ENCODE results near the gene AK4. TPM values are rescaled to one million over a fixed set of nuclear protein-coding genes. Genes with fewer than 3 reads are reported as not detected.

Gene AK4
- total and polyA plus RNA-seq, 8 donors = 1.9 to 8.7 (median 3.3) TPM

DNA sequence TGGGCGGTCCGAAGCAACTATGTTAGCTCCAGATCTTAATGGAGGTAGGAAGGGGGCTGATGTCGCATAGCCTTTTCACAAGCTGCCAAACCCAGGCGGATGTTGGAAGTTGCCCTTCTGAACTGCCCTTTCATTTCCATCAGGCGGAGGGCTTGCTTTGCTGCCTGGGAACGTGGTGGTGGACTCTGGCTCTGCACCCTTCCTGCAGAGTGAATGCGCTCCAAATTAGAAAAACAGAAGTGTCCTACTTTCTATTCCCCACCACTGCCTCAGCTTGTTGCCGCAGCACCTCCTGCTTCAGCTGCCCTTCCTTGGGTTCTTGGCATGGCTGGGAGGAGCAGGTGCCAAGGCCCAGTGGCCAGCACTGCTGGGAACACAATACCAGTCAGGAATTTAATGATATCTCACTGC lies 60.6 kb downstream of the AK4 start:
- DNase-seq = no peak

DNA sequence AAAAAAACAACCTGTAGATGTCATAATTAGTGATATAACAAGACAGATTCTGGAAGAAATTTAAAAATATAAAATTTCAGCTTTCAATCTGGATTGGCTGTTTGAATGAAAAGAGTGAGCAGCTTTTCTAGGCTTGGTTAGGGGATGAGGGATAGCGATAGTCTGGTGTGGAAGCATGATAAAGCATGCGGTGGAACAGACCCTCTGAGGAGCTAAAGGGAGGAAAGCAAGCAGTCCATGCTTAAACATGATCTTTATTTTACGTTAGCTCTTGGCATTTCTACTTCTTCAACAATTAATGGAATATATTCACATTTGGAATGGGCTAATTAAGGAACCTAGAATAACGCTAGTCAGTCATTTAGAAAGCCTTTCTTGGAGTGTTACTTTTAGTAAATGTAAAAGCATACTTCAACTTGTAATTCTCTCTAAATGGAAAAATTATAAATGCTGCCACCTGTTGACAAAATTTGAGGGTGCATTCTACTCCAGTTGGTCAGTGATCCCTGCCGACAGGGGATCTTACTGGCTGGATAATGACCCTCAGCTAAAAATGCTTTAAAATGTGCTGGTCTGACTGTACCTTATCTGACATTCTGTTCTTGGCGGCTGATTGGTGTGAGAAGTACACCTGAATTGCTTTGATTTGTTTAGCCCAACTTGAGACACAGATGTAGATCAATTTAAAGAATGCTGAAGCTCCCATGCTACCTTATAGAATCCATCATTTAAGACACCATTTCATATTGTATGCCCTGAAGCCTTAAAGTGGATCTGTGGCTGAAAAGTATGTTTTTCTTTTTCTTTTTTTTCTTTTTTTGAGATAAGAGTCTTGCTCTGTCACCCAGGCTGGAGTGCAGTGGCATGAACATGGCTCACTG lies 61.2 kb downstream of the AK4 start:
- no peak overlapping the region for H3K4me3 ChIP-seq
- ATAC-seq (peak; percentile 88), DNase-seq (peak in 2 of 4 donors; percentile 49 to 61)
- no peaks in the 10 kb centered on the region for H3K4me1 ChIP-seq
- intact Hi-C loops (cut with DNase I) = loop anchor here in 1 of 2 donors (10.0 kb wide), 1 partner anchor 154 kb away; no protein-coding TSS in a partner anchor
- TF ChIP-seq, protein P1, sequence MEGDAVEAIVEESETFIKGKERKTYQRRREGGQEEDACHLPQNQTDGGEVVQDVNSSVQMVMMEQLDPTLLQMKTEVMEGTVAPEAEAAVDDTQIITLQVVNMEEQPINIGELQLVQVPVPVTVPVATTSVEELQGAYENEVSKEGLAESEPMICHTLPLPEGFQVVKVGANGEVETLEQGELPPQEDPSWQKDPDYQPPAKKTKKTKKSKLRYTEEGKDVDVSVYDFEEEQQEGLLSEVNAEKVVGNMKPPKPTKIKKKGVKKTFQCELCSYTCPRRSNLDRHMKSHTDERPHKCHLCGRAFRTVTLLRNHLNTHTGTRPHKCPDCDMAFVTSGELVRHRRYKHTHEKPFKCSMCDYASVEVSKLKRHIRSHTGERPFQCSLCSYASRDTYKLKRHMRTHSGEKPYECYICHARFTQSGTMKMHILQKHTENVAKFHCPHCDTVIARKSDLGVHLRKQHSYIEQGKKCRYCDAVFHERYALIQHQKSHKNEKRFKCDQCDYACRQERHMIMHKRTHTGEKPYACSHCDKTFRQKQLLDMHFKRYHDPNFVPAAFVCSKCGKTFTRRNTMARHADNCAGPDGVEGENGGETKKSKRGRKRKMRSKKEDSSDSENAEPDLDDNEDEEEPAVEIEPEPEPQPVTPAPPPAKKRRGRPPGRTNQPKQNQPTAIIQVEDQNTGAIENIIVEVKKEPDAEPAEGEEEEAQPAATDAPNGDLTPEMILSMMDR (IDR thresholded peaks at IDR 0.05) = peak; percentile 70 to 71
- H3K9me3 ChIP-seq = no peaks in the 10 kb centered on the region
- no peak overlapping the region for H3K27ac ChIP-seq
- H3K27me3 ChIP-seq = no peaks in the 10 kb centered on the region
- H3K36me3 ChIP-seq = no peaks in the 10 kb centered on the region

More for the DNA sequence above, 60.6 kb downstream of the AK4 start:
- no peak overlapping the region for H3K4me3 ChIP-seq
- no peak for ATAC-seq
- no peaks in the 10 kb centered on the region for H3K27me3 ChIP-seq
- TF ChIP-seq, protein P1 (IDR thresholded peaks at IDR 0.05) = no peak
- H3K27ac ChIP-seq = no peak overlapping the region
- no peaks in the 10 kb centered on the region for H3K9me3 ChIP-seq
- no peaks in the 10 kb centered on the region for H3K36me3 ChIP-seq
- intact Hi-C loops (cut with DNase I) = loop anchor here in 1 of 2 donors (10.0 kb wide), 1 partner anchor 154 kb away; no protein-coding TSS in a partner anchor
- H3K4me1 ChIP-seq = no peaks in the 10 kb centered on the region

DNA sequence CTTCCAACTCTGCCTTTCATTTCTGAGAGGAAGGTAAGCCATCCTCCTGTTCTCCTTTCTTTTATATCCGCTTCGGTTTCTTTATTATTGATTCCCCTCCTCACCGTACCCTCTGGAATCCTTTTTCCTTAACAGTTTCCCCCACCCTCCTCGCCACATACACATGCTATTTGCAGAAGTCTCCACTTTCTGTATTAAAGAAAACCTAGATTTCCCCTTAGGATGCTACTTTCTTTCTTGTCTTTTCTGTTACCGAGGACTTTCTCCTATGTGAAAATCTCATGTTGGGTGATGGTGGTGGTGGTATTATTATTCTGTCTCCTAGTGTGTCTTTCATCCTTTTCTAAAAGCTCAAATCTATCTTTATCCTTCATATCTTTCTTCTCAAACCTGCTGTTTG lies 62.3 kb downstream of the AK4 start:
- no peaks in the 10 kb centered on the region for H3K36me3 ChIP-seq
- ATAC-seq (no peak), DNase-seq (no peak)
- intact Hi-C loops (cut with DNase I) = no loop called here
- no peaks in the 10 kb centered on the region for H3K9me3 ChIP-seq
- H3K4me1 ChIP-seq = no peaks in the 10 kb centered on the region
- no peak overlapping the region for H3K27ac ChIP-seq
- H3K4me3 ChIP-seq = no peak overlapping the region
- TF ChIP-seq, protein P1 (IDR thresholded peaks at IDR 0.05) = no peak
- no peaks in the 10 kb centered on the region for H3K27me3 ChIP-seq

GRCh38 chr1:65211331-65211730 lies 63.3 kb downstream of the AK4 start:
- TF ChIP-seq, protein P1 (IDR thresholded peaks at IDR 0.05) = no peak
- intact Hi-C loops (cut with DNase I) = no loop called here
- no peaks in the 10 kb centered on the region for H3K4me1 ChIP-seq
- no peaks in the 10 kb centered on the region for H3K27me3 ChIP-seq
- no peaks in the 10 kb centered on the region for H3K36me3 ChIP-seq
- no peak overlapping the region for H3K27ac ChIP-seq
- DNase-seq (no peak), ATAC-seq (no peak)
- no peak overlapping the region for H3K4me3 ChIP-seq
- H3K9me3 ChIP-seq = no peaks in the 10 kb centered on the region

DNA sequence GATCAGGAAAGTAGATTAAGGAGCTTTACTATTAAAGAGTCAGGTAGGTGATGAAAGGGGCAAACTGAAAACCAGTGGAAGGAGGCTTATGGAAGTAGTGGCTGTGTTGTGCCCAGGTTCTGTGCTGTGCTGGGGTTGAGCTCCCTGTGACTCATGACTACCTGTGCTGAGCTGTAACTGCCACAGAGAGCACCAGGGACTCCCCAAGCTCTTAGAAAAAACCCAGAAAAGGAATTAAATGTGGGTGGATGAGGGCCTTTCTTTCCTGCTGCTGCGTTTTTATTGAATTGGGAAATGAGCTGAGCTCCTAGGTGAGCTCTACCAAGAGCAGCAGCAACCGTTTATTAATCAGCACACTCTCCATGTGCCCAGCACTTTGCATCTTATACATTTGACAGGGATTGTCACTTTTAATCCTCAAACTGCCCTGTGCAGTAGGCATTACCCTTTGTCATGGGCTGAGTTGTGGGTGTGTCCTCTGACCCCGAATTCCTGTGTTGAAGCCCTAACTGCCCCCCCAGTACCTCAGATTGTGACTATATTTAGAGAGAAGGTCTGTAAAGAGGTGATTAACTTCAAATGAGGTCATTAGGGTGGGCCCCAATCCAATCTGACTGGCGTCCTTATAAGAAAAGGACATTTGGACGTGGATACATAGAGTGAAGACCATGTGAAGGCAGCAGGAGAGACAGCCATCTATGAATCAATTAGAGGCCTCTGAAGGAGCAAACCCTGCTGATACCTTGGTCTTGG lies 65.4 kb downstream of the AK4 start:
- no peak overlapping the region for H3K27ac ChIP-seq
- TF ChIP-seq, protein P1 (IDR thresholded peaks at IDR 0.05) = no peak
- no peaks in the 10 kb centered on the region for H3K36me3 ChIP-seq
- no peaks in the 10 kb centered on the region for H3K9me3 ChIP-seq
- H3K4me3 ChIP-seq = no peak overlapping the region
- no peaks in the 10 kb centered on the region for H3K4me1 ChIP-seq
- no peaks in the 10 kb centered on the region for H3K27me3 ChIP-seq
- DNase-seq (no peak), ATAC-seq (no peak)
- intact Hi-C loops (cut with DNase I) = no loop called here
